IPS-NIHi7 (cell line): ENCODE results near the gene CRIP1.

Experiments used
- DNase-seq: peaks from one replicate; pipeline ENCODE4 v3.0.0; 2012; ENCODE audit warnings: mixed read lengths; ENCODE audit errors: extremely low spot score

The CRIP1 gene

DNA sequence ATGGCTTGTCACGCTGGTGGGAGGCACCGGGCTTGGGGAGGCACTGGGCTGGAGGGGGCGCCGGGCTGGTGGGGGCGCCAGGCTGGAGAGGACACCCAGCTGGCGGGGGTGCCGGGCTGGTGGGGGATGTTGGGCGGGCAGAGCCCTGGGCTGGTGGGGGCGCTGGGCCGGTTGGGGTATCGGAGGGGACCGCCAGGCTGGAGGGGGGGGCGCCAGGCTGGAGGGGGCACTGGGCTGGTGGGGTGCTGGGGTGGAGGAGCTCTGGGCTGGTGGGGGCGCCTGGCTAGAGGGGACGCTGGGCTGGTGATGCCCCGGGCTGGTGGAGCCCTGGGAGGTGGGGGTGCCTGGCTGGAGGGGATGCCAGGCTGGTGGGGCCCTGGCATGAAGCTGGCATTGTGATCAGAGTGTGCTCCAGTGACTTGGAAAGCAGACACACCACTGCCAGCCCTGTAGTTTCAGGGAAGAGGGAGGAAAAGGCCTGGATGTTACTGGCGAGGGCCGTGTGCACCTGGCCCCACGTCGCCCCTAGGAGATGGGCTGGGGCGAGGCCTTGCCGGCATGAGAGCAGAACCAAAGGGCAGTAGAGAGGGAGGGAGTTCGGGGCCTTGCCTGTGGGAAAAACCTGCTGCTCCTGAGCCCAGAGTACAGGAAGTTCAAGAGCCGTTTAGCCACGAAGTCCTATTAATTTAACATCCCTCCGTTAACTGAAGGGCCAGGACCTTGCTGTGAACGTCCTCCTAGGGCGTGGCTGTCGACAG lies 17.4 kb downstream of the CRIP1 start:
- DNase-seq = no peak

DNA sequence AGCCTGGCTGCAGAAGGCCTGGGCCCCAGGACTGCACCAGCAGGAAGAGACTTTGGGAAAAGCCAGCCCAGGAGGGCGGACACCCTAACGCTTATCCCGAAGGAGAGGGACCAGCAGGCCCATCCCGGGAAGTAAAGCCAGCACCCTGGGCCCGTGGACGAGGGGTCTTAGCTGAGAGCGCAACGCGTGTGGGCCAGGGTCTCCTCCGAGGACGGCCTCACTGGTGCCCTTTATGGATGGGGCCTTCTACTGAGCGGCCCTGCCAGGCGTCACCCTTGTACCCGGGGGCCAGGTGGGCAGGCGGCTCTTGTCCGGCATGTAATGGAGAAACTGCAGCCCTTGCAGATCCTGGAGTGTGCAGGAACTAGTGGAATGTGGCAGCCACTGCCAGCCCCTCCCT lies 18.4 kb downstream of the CRIP1 start:
- no peak for DNase-seq

DNA sequence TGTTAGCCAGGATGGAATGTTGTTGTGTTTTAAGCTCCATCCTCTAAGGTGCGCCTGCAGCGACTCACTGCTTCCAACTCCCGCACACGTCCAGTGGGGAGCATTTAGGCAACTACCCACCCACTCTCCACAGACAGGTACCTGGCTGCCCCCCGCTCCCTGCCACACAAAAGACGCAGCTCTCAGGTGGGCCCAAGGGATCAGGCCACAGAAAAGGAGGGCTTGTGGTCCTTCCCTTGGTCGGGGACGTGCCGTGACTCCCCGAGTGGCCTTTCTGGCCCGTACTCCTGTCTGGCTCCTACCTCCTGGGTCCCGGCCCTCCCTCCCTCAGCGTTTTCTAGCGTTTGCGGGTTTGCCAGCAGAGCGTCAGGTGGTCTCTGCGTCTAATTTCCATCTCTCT lies 20.6 kb downstream of the CRIP1 start:
- DNase-seq = no peak

DNA sequence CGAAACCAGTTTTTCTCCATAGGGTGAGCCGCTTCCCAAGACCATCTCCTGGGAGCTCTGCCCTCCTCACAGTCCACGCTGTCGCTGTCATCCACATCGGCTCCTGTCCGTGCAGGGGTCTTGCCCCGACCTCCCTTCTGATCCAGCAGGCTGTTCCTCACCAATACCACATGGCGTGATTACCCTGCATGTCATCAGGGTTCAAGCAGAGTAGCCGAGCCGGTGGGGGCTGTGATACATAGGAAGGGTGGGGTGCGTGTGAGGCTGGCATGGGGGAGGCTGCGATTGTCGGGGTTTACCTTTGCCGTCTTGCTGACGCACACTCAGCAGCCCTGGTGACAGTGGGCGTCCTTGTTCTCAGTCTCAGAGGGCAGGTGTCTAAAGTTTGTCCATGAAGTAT lies 21.4 kb downstream of the CRIP1 start:
- no peak for DNase-seq

DNA sequence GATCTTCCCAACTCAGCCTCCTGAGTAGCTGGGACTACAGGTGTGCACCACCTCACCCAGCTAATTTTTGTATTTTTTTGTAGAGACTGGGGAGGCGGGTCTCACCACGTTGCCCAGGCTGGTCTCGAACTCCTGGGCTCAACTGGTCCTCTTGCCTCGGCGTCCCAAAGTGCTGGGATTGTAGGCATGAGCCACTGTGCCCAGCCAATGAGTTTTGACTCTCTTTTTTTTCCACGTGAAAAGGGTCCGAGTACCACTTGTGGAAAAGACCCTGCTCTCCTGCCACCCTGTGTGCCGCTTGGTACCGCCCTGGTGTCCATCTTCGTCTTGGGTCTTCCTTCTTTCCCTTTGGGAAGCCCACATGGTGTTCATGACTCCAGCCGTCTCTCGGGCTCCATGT lies 21.9 kb downstream of the CRIP1 start:
- no peak for DNase-seq

DNA sequence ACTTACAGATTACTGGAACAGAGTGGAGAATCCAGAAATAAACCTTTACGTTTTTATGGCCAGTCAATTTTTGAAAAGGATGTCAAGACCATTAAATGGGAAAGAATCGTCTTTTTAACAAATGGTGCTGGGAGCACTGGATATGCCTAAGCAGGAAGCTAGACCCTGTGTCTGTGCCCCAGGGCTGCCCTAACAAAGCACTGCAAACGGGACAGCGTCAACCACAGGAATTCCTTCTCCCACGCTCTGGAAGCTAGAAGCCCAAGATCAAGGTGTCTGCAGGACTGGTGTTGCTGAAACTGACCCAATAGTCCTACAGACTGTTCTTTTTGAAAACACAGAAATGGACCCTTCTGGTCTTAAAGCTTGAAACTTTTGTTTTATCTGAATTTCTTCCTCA lies 30.4 kb downstream of the CRIP1 start:
- DNase-seq = no peak

DNA sequence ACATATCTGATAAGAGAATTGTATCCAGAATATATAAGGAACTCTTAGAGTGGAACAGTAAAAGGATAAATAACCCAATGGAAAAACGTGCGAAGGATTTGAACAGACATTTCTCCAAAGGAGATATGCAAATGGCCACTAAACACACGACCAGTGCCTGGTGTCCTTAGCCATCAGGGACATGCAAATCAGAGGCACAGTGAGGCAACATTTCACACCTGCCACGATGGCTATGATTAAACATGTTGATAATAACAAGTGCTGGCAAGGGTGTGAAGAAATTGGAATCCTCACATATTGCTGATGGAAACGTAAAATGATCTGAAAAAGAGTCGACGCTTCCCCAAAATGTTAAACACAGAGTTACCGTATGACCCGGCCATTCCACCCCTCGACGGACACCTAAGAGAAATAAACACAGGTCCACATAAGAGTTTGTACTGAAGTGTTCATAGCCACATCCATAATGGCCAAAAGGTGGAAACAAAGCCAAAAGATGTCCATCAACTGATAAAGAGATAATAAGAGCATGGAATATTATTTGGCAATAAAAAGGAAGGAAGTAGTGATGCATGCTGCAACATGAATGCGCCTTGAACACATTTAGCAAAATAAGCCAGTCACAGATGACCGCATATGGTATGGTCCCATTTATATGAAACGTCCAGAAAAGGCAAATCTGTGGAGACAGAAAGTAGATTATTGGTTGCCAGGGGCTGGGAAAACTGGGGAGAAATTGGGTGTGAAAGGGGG lies 33.4 kb downstream of the CRIP1 start:
- DNase-seq = no peak

DNA sequence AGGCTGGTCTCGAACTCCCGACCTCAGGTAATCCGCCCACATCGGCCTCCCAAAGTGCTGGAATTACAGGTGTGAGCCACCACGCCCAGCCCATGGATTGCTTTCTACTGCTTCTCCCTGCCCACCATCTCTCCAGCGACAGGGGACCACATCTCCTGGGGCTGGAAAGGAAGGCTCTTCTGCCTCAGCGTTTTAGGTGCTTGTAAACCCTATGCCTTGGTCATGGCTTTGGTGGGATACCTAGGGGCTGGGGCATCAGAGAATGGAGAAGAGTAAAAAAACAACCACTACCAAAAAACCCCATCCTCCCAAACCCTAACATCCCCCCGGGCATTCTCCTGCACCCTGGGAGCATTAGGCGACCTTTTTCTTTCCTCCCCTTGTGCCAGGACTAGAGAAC lies 38.6 kb downstream of the CRIP1 start:
- DNase-seq = no peak

DNA sequence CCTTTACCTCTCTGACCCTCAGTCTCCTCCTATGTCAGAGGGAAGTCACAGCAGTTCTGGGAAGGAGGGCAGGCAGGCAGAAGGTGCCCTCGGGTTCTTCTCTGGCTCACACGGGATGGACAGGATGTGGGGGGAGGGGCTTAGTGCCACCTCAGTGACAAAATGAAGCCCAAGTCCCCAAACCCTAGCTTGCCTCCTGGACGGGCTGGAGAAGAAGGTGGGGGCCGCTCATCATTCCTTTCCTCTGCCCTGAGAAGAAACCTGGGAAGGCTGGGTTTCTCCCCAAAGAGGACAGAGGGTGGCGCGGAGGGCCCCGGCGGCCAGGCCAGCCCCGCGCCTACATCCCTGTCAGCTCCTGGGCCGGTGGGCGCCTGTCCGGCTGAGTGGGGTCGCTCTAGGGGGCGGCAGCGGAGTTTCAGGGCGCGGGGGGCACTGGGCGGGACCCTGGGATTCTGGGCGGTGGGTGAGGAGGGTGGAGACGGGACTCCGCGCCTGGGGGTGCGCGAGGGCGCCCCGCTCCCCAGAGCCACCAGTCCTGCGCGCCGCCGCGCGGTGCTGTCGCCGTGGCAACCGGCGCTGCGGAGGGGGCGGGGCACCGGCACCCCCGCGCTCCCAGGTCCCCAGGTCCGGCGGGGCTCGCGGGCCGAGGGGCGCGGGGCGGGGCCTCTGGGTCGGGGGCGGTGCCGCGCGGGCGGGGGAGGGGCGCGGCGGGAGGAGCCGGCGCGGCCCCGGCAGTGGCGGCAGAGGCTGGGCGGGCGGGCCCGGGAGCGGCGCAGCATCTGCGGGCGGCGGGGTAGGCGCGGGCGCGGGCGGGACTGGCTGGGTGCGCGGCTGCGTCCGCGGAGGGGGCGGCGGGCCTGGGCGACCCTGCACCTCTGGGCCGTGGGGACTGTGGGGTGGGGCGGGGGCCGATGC lies 39.4 kb downstream of the CRIP1 start, which contains the start of gene TMEM121:
Gene TMEM121, plus strand, starts transcription at position 723 of the 915 bp plus-strand sequence. CDS start 2,252 bp downstream, outside the sequence.
- DNase-seq = peak; percentile 54

DNA sequence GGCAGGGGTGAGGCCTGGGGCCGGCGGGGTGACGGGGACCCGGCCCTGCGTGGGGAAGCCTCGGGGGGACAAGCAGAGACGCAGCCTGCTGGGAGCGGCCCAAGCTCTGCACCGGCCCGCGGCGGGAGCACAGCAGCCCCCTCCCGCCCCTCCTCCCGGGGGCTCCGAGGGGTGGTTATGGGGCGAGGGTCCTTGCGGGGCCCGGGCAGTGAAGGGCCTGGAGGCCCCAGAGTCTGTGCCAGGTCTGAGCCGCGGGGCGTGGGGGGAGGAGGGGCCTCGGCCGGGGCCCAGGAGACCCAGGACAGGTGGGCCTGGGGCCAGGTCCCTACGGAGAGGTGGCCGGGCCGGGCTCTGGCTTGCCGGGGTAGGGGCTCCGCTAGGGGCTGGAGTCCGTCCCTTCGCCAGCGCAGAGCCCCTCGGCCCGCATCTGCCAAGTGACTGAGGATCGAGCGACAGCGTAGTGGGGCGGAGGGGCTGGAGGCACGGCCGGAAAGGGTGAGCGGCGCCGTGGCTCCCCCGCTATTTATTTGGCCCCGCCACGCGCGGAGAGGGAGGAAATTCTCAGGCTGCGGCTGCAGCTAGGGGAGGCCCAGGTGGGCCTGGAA lies 40.2 kb downstream of the CRIP1 start:
- DNase-seq = no peak

DNA sequence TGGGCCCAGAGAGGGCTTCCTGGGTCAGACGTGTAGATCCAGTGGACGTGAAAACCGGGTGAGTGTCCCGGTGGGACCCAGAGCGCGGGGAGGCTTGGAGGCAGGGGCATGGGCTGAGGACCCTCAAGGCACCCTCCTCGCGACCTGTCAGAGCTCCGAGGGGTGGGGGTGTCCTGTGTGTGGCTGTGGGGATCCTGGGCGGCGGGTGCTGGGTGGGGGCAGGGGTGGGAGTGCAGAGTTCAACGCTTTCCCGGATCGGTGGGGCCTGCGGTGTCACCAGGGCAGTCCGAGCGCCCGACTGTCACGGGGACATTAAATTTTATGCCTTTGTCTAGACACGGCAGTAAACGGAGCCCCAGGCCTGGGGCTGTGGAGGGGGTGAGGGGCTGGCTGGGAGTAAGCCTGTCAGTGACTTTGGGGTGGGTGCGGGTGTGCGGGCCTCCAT lies 40.7 kb downstream of the CRIP1 start:
- DNase-seq = no peak

DNA sequence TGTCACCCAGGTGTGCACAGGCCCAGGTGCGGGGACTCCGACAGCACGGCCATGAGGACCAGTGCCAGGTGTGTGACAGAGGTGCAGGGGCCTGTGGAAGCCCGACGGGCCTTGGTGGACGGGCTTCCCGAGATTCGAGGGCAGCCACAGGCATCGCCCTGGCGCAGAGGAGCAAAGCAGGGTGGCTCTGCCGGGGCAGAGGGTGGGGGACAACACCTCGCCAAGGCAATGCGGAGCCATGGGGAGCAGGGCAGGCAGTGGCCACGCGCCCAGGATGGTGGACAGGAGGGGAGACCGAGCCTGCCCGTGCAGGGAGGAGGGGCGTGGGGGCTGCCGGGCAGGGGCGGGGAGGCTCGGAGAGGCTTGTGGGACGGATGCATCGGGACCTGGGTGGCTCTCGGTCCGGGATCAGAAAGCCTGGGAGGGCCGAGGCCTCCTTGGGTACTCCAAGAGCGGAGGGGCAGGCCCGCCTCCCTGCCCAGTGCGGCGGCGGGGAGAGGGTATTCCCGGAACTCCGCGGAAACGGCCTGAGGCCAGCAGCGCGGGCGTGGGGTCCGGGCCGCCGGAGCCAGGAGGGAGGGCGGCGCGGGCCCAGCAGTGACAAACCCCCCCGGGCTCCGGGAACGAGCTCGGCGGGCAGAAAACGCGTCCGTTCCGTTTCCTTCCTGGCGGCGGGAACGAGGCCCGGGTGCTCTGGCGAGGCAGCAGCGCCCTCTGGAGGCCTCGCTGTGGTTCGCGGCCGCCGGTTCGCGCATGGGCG lies 41.3 kb downstream of the CRIP1 start:
- DNase-seq = peak; percentile 87

DNA sequence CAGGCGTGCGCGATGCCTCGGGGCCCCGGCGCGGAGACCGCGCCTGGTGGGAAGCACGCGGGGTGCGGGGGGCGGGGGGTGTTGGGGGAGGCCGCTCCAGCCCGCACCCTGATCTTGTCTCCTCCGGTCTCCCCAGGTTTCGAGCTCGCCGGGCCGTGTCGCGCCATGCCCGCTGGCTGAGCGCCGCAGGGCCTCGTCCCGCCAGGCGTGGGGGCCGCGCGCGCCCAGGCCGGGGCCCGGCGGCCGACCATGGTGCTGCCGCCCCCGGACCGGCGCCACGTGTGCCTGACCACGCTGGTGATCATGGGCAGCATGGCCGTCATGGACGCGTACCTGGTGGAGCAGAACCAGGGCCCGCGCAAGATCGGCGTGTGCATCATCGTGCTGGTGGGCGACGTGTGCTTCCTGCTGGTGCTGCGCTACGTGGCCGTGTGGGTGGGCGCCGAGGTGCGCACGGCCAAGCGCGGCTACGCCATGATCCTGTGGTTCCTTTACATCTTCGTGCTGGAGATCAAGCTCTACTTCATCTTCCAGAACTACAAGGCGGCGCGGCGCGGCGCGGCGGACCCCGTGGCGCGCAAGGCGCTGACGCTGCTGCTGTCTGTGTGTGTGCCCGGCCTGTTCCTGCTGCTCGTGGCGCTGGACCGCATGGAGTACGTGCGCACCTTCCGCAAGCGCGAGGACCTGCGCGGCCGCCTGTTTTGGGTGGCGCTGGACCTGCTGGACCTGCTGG lies 42.1 kb downstream of the CRIP1 start:
- DNase-seq = no peak

DNA sequence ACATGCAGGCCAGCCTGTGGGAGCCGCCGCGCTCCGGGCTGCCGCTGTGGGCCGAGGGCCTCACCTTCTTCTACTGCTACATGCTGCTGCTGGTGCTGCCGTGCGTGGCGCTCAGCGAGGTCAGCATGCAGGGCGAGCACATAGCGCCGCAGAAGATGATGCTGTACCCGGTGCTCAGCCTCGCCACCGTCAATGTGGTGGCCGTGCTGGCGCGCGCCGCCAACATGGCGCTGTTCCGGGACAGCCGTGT lies 42.6 kb downstream of the CRIP1 start:
- DNase-seq = no peak

DNA sequence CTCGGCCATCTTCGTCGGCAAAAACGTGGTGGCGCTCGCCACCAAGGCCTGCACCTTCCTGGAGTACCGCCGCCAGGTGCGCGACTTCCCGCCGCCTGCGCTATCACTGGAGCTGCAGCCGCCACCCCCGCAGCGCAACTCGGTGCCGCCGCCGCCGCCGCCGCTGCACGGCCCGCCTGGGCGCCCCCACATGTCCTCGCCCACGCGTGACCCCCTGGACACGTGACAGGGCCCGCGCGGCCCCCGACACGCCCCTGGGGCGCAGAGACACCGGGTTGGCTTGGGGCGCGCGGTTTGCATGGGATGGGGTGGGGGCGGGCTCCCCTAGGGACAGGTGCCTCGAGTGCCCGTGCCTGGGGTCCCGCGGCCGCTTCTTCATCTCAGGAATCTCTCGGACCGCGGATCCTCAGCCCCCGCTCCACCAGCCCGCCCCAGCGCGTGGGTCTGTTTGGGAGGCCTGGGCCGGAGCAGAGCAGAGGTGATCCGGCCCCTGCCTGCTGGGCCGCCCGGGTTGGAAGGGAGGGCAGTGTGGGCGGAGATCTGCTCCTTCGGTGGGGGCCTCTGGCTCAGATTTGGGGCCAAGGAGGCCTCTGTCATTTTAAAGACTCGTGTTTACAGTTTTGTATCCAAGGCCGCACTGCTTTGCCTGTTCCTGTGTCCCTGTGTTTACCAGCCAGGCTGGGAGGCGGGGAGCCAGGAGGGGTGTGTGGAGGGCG lies 43.0 kb downstream of the CRIP1 start:
- no peak for DNase-seq

DNA sequence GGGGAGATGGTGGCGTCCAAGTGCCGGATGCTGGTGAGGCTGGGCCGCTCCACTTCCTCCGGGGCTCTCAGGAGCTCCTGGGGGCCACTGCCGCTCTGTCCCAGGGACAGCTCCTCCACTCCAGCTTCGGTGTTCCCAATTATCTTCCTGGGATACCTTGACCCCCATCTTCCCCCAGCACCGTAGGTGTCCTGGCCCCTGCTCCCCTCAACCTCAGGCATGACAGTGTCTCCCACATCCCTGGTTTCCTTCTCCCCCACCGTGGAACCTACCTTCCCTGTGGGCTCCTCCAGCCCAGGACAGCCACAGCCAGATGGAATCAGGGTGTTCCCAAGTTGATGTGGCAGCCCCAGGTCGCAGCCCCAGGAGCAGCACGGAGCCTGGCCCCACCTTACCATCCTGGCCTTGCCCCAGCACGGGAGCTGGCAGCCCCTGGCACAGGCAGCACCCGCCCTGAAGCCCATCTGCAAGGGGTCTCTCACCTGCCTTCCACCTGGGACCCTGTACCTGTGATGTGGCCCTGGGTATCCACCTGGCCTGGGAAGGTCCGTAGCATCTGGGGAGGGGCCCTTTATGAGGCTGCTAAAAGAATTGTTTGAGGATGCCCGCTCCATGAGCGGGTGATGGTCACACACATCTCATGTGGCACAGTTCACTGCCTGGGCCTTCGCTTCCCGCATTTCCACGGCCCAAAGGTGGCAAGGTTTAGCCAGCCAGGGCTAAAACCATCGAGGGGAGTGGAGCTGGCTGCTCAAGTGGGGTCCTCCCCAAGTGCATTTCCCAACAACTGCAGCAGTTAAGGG lies 43.8 kb downstream of the CRIP1 start:
- no peak for DNase-seq

DNA sequence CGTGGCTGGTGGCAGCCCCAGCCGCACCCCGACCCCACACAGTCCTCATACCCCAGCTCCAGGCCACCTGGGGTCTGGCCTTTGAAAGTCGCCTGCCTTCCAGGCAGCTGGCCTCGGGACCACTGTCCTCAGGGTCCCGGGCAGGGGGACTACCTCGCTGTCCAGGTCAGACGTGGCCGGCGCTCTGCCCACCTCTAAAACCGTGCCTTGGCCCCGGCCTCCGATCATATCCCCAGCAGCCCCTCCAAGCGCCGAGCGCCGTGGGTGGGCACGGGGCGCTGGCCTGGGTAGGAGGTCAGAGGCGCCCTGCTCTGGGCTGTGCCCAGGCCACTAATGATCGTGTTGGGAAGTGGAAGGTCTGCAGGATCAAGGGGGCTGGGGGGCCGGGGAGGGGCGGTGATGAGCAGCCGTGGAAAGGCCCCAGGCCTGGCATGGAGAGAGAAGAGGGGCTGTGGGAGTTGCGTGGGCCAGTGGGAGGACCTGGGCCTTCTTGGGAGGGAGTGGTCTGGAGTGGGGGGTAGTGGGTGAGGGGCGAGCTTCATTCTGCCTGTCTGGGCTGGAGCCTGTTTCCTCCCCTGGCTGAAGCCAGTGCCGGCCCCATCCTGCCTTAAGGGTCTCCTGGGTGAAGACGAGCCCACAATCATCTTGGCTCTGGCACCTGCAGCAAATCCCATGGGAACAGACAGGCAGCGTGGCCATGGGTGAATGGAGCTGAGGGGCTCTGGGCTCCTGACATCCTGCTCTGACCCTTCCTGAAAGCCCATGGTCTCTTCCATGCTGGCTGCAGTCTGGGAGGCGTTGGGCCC lies 44.6 kb downstream of the CRIP1 start:
- no peak for DNase-seq
